ENCODE measurements around the gene C10orf88.
A peak's percentile ranks its signal among the peaks of the same experiment; 100 is the strongest.
"Not testable (repeated sequence)": the region's sequence is repeated elsewhere in the genome, so short reads cannot be mapped to it uniquely, and the experiment has no call there.

The C10orf88 gene

DNA sequence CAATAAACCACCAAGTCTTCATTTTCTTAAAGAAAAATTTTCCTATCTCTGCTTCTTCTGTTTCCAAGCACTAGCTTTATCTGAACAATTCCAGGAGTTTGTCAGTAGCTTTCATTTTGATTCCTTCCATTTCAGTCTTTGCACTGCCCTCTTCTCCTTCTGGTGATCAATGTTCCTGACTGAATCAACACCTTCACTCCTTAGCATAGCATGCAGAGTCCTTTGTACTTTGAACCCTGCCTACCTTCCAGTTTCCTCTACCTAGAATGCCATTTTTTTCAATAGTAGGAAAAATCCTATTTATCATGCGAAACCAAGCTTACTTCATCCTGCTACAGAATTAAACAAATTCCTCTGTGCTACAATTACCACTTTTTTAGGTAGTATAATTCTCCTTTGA is 1.9 kb upstream of the C10orf88 start:
- no peak for DNase-seq

DNA sequence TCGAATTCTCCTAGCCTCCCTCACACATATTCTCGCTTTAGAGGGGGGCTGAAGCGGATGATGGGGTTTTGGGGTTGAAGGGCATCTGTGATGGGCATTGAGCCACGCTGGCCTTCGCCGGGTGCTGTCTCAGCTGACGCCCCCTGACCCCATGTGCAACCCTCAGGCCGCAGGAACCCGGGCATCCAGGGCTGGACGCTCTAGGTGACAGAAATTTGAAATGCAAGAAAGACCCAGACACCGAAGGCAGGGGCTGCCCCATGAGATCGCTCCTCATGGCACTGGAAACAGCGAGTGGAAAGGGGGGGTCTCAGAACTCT is 664 bp upstream of the C10orf88 start:
- DNase-seq, result no peak

DNA sequence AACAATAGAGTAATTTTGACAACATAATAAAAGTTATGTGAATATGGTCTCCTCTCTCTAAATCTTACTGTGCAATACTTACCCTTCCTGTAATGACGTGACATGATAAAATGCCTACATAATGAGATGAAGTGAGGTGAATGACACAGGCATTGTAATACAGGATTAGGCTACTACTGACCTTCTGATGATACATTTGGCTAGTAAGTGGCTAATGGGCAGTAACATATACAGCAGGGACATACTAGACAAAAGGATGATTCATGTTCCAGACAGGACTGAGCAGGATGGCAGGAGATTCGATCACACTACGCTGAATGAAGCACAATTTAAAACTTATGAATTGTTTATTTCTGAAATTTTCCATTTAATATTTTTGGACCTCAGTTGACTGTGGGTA is 4.7 kb downstream of the C10orf88 start:
- DNase-seq, result no peak

DNA sequence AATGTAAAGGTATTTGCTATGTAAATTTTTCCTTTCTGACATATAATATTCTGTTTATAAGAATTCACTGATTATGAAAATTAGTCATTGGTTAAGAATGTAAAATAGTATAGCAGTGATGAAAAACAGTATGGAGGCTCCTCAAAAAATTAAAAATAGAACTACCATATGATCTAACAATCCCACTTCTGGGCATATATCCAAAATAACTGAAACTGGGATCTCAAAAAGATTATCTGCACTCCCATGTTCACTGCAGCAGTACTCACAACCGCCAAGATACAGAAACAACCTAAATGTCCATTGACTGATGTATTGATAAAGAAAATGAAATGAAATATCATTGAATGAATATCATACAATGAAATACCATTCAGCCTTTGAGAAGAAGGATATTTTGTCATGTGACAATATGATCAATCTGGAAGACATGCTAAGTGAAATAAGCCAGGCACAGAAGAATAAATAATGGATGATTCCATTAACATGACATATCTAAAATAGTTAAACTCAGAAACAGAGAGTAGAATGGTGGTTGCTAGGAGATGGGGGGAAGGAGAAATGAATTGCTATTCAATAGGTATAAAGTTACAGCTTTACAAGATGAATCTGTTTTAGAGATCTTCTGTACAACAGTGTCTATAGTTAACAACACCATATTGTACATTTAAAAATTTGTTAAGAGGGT is 14.0 kb downstream of the C10orf88 start:
- DNase-seq, result peak in 1 of 2 experiments; percentile 15

DNA sequence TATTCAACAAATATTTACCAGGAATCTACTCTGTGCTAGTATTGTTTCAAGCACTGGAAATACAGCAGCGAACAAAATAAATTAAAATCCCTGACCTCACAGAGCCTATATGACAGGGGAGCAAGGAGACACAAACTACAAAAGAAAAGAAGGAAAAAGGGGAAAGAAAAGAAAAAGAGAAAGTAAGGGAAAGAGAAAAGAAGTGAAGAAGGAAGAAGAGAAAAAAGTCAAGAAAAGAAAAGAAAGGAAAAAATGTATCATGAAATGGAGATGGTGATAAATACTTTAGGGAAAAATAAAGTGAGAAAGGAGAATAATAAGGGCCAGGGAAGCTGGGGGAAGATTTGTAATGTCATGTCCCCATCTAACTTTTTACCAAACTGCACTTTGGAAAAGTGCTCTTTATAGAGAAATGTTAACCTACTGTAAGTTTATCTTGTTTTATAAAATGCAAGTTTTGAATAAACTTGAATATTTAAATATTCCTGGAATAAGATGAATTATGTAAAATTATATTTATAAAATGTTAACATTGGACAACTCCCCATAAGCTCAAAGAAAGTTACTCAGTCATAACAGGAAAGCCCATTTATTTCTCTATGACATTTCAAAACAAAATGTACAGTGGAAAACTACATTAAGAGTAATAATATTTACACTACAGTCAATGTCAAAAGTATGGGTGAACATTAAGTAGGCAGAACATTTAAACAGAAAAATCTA is 14.7 kb downstream of the C10orf88 start:
- no peak for DNase-seq

DNA sequence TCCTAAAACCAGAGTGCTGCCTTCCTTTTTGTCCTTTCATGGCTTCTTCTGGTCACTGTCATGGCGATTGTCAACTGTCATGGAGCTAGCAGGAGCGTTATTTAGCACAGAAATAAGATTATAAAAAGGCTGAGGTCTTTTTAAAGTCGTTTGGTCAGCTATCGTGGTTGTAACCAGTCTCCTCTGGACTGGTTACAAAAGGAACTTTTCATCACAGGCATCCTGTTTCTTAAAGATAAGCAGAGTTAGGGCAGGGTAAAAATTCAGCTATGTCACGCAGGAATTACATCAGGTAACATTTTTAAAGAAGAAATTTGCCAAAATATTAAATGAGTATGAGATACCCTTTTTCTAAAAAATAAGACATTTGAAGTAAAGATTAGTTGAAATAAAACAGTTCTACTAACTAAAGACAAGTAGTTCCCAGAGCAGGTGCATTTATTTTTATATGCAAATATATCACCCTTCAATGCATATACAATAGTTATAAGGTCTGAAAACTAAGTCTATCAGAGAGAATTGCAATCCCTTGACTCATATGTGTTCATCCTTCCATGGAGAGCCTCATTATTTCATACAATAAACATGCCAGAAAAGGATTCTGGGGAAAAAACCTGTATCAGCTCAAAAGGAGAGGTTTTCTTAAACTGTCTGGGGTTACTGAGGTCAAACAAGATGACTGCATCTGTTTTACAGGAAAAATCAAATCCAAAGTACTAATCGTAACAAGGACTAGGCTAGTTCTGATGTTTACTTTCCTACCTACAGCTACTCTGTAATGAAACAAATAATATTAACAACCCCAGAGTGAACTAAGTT is 22.7 kb downstream of the C10orf88 start:
- DNase-seq, result no peak

DNA sequence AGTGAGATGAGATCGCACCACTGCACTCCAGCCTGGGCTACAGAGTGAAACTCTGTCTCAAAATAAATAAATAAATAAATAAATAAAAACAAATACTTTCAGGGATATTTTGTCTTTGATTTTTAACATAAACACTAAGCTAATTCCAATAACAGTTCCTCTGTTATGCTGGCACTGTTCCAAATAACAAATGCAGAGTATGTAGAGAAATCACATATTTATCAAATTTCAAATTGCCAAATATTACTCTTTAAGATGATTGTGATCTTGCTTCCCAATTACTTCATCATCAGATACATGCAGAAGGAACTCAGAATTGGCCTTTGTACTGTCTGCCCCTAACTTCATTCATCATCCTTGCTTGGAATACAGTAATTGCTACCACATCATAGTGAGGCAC is 23.9 kb downstream of the C10orf88 start:
- DNase-seq, result no peak

DNA sequence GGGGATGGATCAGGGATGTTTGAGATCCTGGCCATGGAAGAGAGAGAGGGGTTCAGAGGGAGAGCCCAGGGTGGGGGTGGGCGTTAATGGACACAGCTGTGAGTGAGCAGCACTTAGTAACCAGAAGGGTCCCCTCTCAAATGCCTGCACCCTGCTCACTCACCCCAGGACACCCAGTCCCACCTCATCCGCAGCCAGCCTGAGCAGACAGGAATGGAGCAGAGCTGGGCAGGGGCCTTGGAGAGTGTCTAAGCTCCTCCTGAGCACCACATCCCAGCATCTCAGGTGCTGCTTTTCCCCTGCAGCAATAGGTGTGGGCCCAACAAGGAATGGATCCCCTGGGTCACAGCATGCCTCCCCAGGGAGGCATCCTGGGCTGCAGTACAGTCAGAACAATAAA is 38.3 kb downstream of the C10orf88 start:
- DNase-seq, result no peak

DNA sequence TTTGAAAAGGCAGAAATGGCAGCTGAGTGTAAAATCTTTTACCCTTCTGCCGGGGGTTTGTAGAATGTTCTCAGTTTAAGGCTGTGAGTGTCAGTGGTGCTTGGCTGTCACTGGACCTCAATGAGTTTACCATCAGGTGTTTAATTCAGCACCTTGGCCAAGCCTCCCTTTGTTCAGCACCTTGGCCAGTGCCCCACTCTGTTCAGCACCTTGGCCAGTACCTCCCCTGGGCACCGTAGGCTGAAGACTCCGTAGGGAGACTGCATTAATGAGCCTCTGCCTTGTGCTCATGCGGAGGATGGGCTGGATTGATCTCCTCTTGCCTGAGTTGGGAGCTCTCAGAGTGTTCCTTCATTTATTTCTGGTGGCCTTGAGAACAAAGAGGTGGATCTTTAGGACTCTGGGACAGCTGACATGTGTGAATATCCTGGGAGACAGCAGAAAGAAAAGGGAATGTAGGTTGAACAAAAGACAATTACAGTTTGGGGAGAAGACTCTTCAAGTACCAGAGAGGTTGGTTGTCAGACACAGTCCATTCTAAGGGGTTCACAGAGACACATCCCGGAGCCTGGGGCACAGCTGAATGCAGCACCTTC is 42.0 kb downstream of the C10orf88 start:
- DNase-seq, result no peak

DNA sequence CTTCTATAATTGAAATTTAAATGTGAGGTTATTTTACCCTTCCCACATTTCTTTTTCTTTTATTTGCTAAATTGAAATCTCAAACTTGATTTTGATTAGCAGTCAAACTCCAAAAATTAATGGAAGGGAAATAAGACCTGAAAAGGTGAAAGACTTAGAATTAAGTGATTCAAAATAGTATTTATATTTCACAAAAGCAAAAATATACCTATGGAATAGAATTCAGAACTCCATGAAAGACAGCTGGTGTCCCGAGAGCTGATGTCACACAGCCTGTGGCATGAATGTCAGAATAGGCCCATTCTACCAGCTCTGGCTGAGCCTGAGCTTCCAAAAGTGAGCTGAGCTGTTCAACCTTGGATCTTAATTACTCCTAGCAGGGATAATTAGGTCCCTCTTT is 43.7 kb downstream of the C10orf88 start, which contains the start of gene FAM24A:
Gene FAM24A (plus strand): TSS at position 301 of the 400 bp plus-strand sequence. CDS start 1,025 bp downstream, outside the sequence.
- DNase-seq, result no peak

DNA sequence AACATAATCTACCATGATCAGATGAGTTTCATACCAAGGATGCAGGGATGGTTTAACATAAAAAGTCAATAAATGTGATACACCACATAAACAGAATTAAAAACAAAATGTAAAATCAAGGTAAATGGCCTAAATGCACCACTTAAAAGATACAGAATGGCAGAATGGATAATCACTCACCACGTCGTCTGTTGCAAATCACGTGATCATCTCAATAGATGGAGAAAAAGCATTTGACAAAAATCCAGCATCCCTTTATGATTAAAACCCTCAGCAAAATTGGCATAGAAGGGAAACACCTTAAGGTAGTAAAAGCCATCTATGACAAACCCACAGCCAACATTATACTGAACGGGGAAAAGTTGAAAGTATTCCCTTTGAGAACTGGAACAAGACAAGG is 50.2 kb downstream of the C10orf88 start:
- not testable (repeated sequence) for DNase-seq

DNA sequence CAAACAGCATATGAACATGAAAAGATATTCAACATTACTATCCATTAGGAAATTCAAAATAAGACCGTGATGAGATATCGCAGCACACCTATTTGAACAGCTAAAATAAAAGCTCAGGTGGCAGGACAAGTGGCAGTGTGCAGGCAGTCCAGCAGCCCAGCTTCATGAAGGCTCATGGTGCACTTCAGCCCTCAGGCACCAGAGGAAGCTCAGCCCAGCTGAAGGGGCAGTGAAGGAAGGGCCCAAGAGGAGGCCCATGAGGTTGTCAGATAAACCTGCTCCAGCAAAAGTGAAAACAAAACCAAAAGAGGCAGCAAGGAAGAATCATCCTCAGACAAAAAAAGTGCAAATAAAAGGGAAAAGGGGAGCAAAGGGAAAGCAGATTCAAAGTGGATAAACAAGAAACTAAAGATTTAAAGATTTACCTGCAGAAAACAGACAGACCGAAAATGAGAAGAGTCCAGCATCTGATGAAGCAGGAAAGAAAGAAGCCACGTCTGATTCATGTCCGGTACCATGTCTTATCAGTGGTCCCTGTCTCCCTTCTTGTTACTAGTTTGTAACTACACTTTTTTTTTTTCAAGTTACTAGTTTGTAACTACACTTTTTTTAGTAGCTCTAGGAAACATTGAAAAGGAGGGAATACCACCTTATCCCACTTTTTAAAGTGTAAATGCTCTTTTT is 59.6 kb downstream of the C10orf88 start:
- no peak for DNase-seq

DNA sequence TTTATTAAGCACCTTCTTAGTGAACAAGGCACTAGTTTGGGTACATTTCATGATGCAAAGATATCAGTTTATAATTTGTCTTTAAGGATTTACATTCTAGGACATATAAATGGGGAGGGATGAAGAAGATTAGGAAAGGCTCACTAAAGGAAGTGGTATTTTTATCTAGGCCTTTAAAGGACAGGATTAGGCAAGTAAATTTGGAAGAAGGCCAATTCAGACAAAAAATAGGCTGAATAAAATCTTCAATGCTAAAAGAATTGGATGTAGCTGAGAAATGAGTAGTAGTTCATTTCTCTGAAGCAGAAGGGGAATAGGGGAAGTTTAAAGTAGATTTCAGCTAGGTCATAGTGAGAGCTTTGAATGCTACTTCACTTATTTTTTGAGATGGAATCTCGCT is 69.9 kb downstream of the C10orf88 start:
- no peak for DNase-seq

DNA sequence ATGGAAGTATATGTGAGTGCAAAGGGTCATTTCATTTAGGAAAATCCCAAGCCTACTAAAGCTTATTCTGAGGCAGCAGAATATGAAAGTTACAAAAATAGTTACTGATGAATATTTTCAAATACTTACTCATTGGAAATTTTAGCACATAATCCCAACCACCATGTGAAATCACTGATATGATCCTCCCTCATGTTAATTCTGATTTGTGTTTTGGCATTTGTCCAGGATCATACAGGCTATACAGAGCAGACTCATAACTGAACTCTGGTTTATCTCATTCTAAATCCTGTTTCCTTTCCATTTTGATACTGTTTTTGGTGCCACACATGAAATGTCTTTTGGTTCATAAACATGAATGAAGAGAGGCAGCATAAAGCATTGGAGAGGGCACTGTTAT is 71.3 kb downstream of the C10orf88 start:
- no peak for DNase-seq

All from NCI-H524 (cell line).